H9 (cell line): ENCODE results near the gene MAP3K1. TPM values are rescaled to one million over a fixed set of nuclear protein-coding genes. Genes with fewer than 3 reads are reported as not detected.
A peak's percentile ranks its signal among the peaks of the same experiment; 100 is the strongest.

ENCODE experiments used
- DNase-seq: peaks from one replicate; pipeline ENCODE4 v3.0.0-alpha.2; 2017
- H2AFZ ChIP-seq: one replicate; pipeline ENCODE4 v1.6.1; 2013; ENCODE audit warnings: mild to moderate bottlenecking, low read length, control low read depth, moderate library complexity
- H2AK5ac ChIP-seq: 2 replicates; pipeline ENCODE4 v1.6.1; 2013; ENCODE audit warnings: low read length, control low read depth, mixed read lengths; ENCODE audit not compliant: insufficient read length
- H2BK120ac ChIP-seq: one replicate; pipeline ENCODE4 v1.6.1; 2013; ENCODE audit warnings: low read depth, mild to moderate bottlenecking, low read length, control low read depth, inconsistent platforms; ENCODE audit not compliant: poor library complexity, severe bottlenecking
- H2BK12ac ChIP-seq: 2 replicates; pipeline ENCODE4 v1.6.1; 2013; ENCODE audit warnings: low read length, control low read depth, mixed read lengths, low read depth; ENCODE audit not compliant: insufficient read length
- H2BK15ac ChIP-seq: 2 replicates; pipeline ENCODE4 v1.6.1; 2013; ENCODE audit warnings: low read depth, low read length, control low read depth
- H2BK20ac ChIP-seq: one replicate; pipeline ENCODE4 v1.6.1; 2013; ENCODE audit warnings: low read depth, mild to moderate bottlenecking, low read length, control low read depth, inconsistent platforms; ENCODE audit not compliant: poor library complexity, severe bottlenecking
- H2BK5ac ChIP-seq: 2 replicates; pipeline ENCODE4 v1.6.1; 2013; ENCODE audit warnings: low read length, control low read depth, mixed read lengths; ENCODE audit not compliant: insufficient read length
- H3K14ac ChIP-seq: 2 replicates; pipeline ENCODE4 v1.6.1; 2013; ENCODE audit warnings: low read length, control low read depth; ENCODE audit not compliant: insufficient read depth
- H3K18ac ChIP-seq: 2 replicates; pipeline ENCODE4 v1.6.1; 2013; ENCODE audit warnings: low read depth, mild to moderate bottlenecking, mixed read lengths, low read length, control low read depth; ENCODE audit not compliant: insufficient read length
- H3K23ac ChIP-seq: 2 replicates; pipeline ENCODE4 v1.6.1; 2013; ENCODE audit warnings: low read length, control low read depth, mixed read lengths, low read depth; ENCODE audit not compliant: insufficient read length
- H3K23me2 ChIP-seq: 2 replicates; pipeline ENCODE4 v1.6.1; 2013; ENCODE audit warnings: low read depth, mild to moderate bottlenecking, mixed read lengths, low read length, control low read depth; ENCODE audit not compliant: insufficient read length, poor library complexity, severe bottlenecking
- H3K27ac ChIP-seq: 2 replicates; pipeline ENCODE4 v1.5.1; 2013; ENCODE audit warnings: low read length, control low read depth, mixed read lengths, low read depth; ENCODE audit not compliant: insufficient read length
- H3K27me3 ChIP-seq: 2 replicates; pipeline ENCODE4 v1.6.1; 2013; ENCODE audit warnings: low read length, control low read depth, inconsistent platforms; ENCODE audit not compliant: insufficient read depth
- H3K4ac ChIP-seq: 2 replicates; pipeline ENCODE4 v1.6.1; 2013; ENCODE audit warnings: low read depth, mild to moderate bottlenecking, control low read depth, inconsistent platforms, low read length, moderate library complexity
- H3K4me1 ChIP-seq: 2 replicates; pipeline ENCODE4 v1.6.1; 2013; ENCODE audit warnings: low read length, control low read depth, inconsistent platforms; ENCODE audit not compliant: insufficient read depth
- H3K4me2 ChIP-seq: 2 replicates; pipeline ENCODE4 v1.6.1; 2013; ENCODE audit warnings: low read length, control low read depth, mixed read lengths; ENCODE audit not compliant: insufficient read length, insufficient read depth
- H3K56ac ChIP-seq: 2 replicates; pipeline ENCODE4 v1.6.1; 2013; ENCODE audit warnings: low read depth, mild to moderate bottlenecking, mixed read lengths, low read length, control low read depth; ENCODE audit not compliant: insufficient read length
- H3K79me1 ChIP-seq: 2 replicates; pipeline ENCODE4 v1.6.1; 2013; ENCODE audit warnings: low read depth, mild to moderate bottlenecking, moderate library complexity, low read length, control low read depth, inconsistent platforms; ENCODE audit not compliant: insufficient read depth, poor library complexity, severe bottlenecking
- H3K79me2 ChIP-seq: 2 replicates; pipeline ENCODE4 v1.6.1; 2013; ENCODE audit warnings: low read length, control low read depth, inconsistent platforms; ENCODE audit not compliant: insufficient read depth
- H3K9ac ChIP-seq: 2 replicates; pipeline ENCODE4 v1.6.1; 2013; ENCODE audit warnings: low read length, control low read depth, mixed read lengths; ENCODE audit not compliant: insufficient read length; ENCODE audit errors: extremely low read depth
- H3K9me3 ChIP-seq: one replicate; pipeline ENCODE4 v1.6.1; 2013; ENCODE audit warnings: low read depth, low read length, inconsistent platforms; ENCODE audit not compliant: control insufficient read depth
- H3T11ph ChIP-seq: one replicate; pipeline ENCODE4 v1.6.1; 2013; ENCODE audit warnings: mild to moderate bottlenecking, low read length, control low read depth, inconsistent platforms
- H4K20me1 ChIP-seq: one replicate; pipeline ENCODE4 v1.6.1; 2013; ENCODE audit not compliant: control insufficient read depth, insufficient read length, insufficient read depth
- H4K5ac ChIP-seq: 2 replicates; pipeline ENCODE4 v1.6.1; 2013; ENCODE audit warnings: low read depth, mild to moderate bottlenecking, mixed read lengths, low read length, control low read depth; ENCODE audit not compliant: insufficient read length
- H4K8ac ChIP-seq: replicated peaks from 2 replicates; pipeline ENCODE4 v1.6.1; 2013; ENCODE audit warnings: low read length, control low read depth, mixed read lengths, low read depth; ENCODE audit not compliant: insufficient read length
- H4K91ac ChIP-seq: 2 replicates; pipeline ENCODE4 v1.6.1; 2013; ENCODE audit warnings: low read depth, mild to moderate bottlenecking, moderate library complexity, mixed read lengths, low read length, control low read depth; ENCODE audit not compliant: insufficient read length
- H3K27ac Mint-ChIP-seq, 3 experiments: 2 replicates in 2 of 3; 3 replicates in 1 of 3; pipeline ENCODE4 v1.8.0; 2020 to 2021; ENCODE audit warnings: mixed read lengths in 3 of 3, mild to moderate bottlenecking in 1 of 3, moderate library complexity in 1 of 3
- H3K27me3 Mint-ChIP-seq: 2 replicates; pipeline ENCODE4 v1.8.0; 2021; ENCODE audit warnings: low read depth, mild to moderate bottlenecking, moderate library complexity, mixed read lengths
- H3K36me3 Mint-ChIP-seq, 3 experiments: 2 replicates in 2 of 3; 3 replicates in 1 of 3; pipeline ENCODE4 v1.8.0; 2020 to 2021; ENCODE audit warnings: low read depth in 3 of 3, mixed read lengths in 3 of 3; ENCODE audit not compliant: insufficient read depth in 1 of 3
- H3K4me1 Mint-ChIP-seq, 2 experiments: 2 replicates each; pipeline ENCODE4 v1.8.0; 2020; ENCODE audit warnings: mixed read lengths in 2 of 2
- H3K4me3 Mint-ChIP-seq, 2 experiments: 2 replicates in 1 of 2; 3 replicates in 1 of 2; pipeline ENCODE4 v1.8.0; 2020 to 2021; ENCODE audit warnings: mild to moderate bottlenecking in 2 of 2, mixed read lengths in 2 of 2, moderate library complexity in 1 of 2
- H3K9me3 Mint-ChIP-seq, 2 experiments: 2 replicates in 1 of 2; 3 replicates in 1 of 2; pipeline ENCODE4 v1.8.0; 2020; ENCODE audit warnings: mild to moderate bottlenecking in 2 of 2, mixed read lengths in 2 of 2, moderate library complexity in 1 of 2
- CTCF ChIP-seq: fragments of 200-600 bp; sonication (generic); conservative IDR thresholded peaks from 3 replicates; pipeline ENCODE4 v1.8.0; 2021; ENCODE audit warnings: antibody characterized with exemption, mild to moderate bottlenecking
- WGBS: extraction: QIAGEN DNeasy Blood & Tissue Kit; methylation state at CpG from one replicate; pipeline ENCODE4 v1.1.7; 2013; ENCODE audit warnings: missing lambda C conversion rate, low lambda C conversion rate, mixed read lengths; ENCODE audit not compliant: insufficient read length; ENCODE audit errors: extremely low coverage; 5-methylcytosine and 5-hydroxymethylcytosine counted together
- total RNA-seq: library from RNA; stranded (reverse); gene quantifications from 2 replicates; pipeline ENCODE4 v1.2.1, GENCODE V29; 2021

Gene MAP3K1
- total RNA-seq, 1 experiment from 2014 or later = 11.1 TPM

GRCh38 chr5:56837381-56837780 lies 22.0 kb downstream of the MAP3K1 start:
- peaks cover 9% of the 10 kb centered on the region for H3K4me1 ChIP-seq
- H4K91ac ChIP-seq = no peak overlapping the region
- no peaks in the 10 kb centered on the region for H3K27me3 ChIP-seq
- H3K79me1 ChIP-seq = no peaks in the 10 kb centered on the region
- Mint-ChIP-seq H3K36me3 (no peaks in the 10 kb centered on the region), H3K4me3 (no peak overlapping the region), H3K9me3 (no peaks in the 10 kb centered on the region), H3K4me1 (peaks cover 48 to 50% of the 10 kb centered on the region in 2 experiments), H3K27me3 (no peaks in the 10 kb centered on the region), H3K27ac (0 out of 7 replicates have a peak overlapping the region, but pooled peaks of 1 of the 3 experiments have one; percentile 21)
- no peak overlapping the region for H3K56ac ChIP-seq
- no peak overlapping the region for H3K18ac ChIP-seq
- H2BK12ac ChIP-seq = no peak overlapping the region
- H4K5ac ChIP-seq = no peak overlapping the region
- no peak for TF ChIP-seq CTCF
- WGBS = no CpG with 5 or more reads among the region's 3 CpGs
- no peak overlapping the region for H2BK5ac ChIP-seq
- no peak overlapping the region for H2BK120ac ChIP-seq
- H3K9ac ChIP-seq = no peak overlapping the region
- H2AK5ac ChIP-seq = no peak overlapping the region
- H4K8ac ChIP-seq = no peak overlapping the region
- no peak overlapping the region for H3K27ac ChIP-seq
- no peak overlapping the region for H2AFZ ChIP-seq
- DNase-seq = no peak
- H3K4ac ChIP-seq = no peak overlapping the region
- no peak overlapping the region for H2BK15ac ChIP-seq
- H2BK20ac ChIP-seq = no peak overlapping the region
- no peak overlapping the region for H3T11ph ChIP-seq
- no peak overlapping the region for H3K23ac ChIP-seq
- no peaks in the 10 kb centered on the region for H3K23me2 ChIP-seq
- no peaks in the 10 kb centered on the region for H3K9me3 ChIP-seq
- H3K4me2 ChIP-seq = no peak overlapping the region
- H3K79me2 ChIP-seq = peaks cover 6% of the 10 kb centered on the region; the same call in 1 of the 2 replicates
- no peak overlapping the region for H3K14ac ChIP-seq
- H4K20me1 ChIP-seq = no peaks in the 10 kb centered on the region
